GM21515 (cell line): Measurements from ENCODE around the gene TRUB2.
A peak's percentile ranks its signal among the peaks of the same experiment; 100 is the strongest.
"Not testable (repeated sequence)": the region's sequence is repeated elsewhere in the genome, so short reads cannot be mapped to it uniquely, and the experiment has no call there.

Experiments
- ATAC-seq: cut with Tn5 transposase; IDR thresholded peaks from one replicate; pipeline ENCODE4 v1.9.1; 2021; ENCODE audit not compliant: unreplicated experiment

Gene TRUB2

GRCh38 chr9:128304136-128304970 is 17.9 kb downstream of the TRUB2 start:
- ATAC-seq = no peak

- no peak for ATAC-seq
Observed at GRCh38 chr9:128298535-128299482, 23.4 kb downstream of the TRUB2 start.

- no peak for ATAC-seq
Observed at GRCh38 chr9:128297221-128297773, 24.9 kb downstream of the TRUB2 start.

GRCh38 chr9:128296340-128297220 is 25.7 kb downstream of the TRUB2 start:
- no peak for ATAC-seq

- no peak for ATAC-seq
Observed at GRCh38 chr9:128294142-128294541, 28.1 kb downstream of the TRUB2 start.

GRCh38 chr9:128293091-128293490 is 29.2 kb downstream of the TRUB2 start:
- no peak for ATAC-seq

- no peak for ATAC-seq
Observed at GRCh38 chr9:128292009-128292408, 30.2 kb downstream of the TRUB2 start.

GRCh38 chr9:128288273-128289004 is 33.8 kb downstream of the TRUB2 start:
- no peak for ATAC-seq

GRCh38 chr9:128286440-128286839 is 35.8 kb downstream of the TRUB2 start:
- ATAC-seq = no peak

- ATAC-seq = no peak
Observed at GRCh38 chr9:128285033-128285784, 37.0 kb downstream of the TRUB2 start.

GRCh38 chr9:128282500-128282899 is 39.7 kb downstream of the TRUB2 start:
- no peak for ATAC-seq

GRCh38 chr9:128280084-128280622 is 42.1 kb downstream of the TRUB2 start:
- ATAC-seq = no peak

- ATAC-seq = not testable (repeated sequence)
Observed at GRCh38 chr9:128279088-128280073, 42.9 kb downstream of the TRUB2 start.

- ATAC-seq = peak; percentile 8
Observed at GRCh38 chr9:128276574-128277270, 45.5 kb downstream of the TRUB2 start.

- peak; percentile 93 for ATAC-seq
Observed at GRCh38 chr9:128276008-128276573, 46.2 kb downstream of the TRUB2 start, which contains the start of gene SWI5. SWI5 (plus strand) TSS chr9:128276276.

GRCh38 chr9:128275198-128276007 is 46.8 kb downstream of the TRUB2 start, which contains the start of gene GOLGA2:
GOLGA2 (minus strand) TSS chr9:128276007; CDS start chr9:128275976, 31 bp downstream.
- peak; percentile 41 for ATAC-seq
